H1 (cell line): Measurements from ENCODE around the gene NPBWR2. TPM values are rescaled to one million over a fixed set of nuclear protein-coding genes. Genes with fewer than 3 reads are reported as not detected.

ENCODE experiments used
- CTCF ChIA-PET: fragments of 300-600 bp; sonication (Branson Sonifier 250); formaldehyde crosslinking; loops from one replicate; lab custom pipeline; 2021; ENCODE audit not compliant: partially characterized antibody; lab: Charles Lee
- POLR2A ChIA-PET: fragments of 300-600 bp; sonication (Branson Sonifier 250); formaldehyde crosslinking; loops from one replicate; lab custom pipeline; 2021; ENCODE audit warnings: inconsistent platforms; ENCODE audit not compliant: partially characterized antibody; lab: Charles Lee
- DNase-seq, 2 experiments: peaks; one replicate each; pipeline versions ENCODE4 v3.0.0 to v3.0.0-alpha.2; 2010 to 2022; ENCODE audit warnings: low spot score in 2 of 2, low read depth in 1 of 2, mixed read lengths in 1 of 2
- FAIRE-seq: peaks from 2 replicates; lab custom pipeline; 2011; peaks lifted over from hg19 to GRCh38; lab: Jason Lieb, UNC
- H2AFZ ChIP-seq: 2 replicates; pipeline ENCODE4 v1.8.1; 2012; ENCODE audit warnings: low read length, inconsistent platforms
- H2AK5ac ChIP-seq: 2 replicates; pipeline ENCODE4 v1.6.1; 2013; ENCODE audit warnings: low read depth, low read length
- H2BK120ac ChIP-seq: replicated peaks from 2 replicates; pipeline ENCODE3; 2013; ENCODE audit warnings: low read depth, low read length, inconsistent platforms
- H2BK12ac ChIP-seq: 2 replicates; pipeline ENCODE4 v1.6.1; 2013; ENCODE audit warnings: low read depth, low read length
- H2BK15ac ChIP-seq: 2 replicates; pipeline ENCODE4 v1.6.1; 2013; ENCODE audit warnings: low read length
- H2BK20ac ChIP-seq: 2 replicates; pipeline ENCODE4 v1.6.1; 2013; ENCODE audit warnings: low read length
- H2BK5ac ChIP-seq: 2 replicates; pipeline ENCODE4 v1.6.1; 2013; ENCODE audit warnings: low read depth, low read length
- H3K14ac ChIP-seq: 2 replicates; pipeline ENCODE4 v1.6.1; 2013; ENCODE audit warnings: inconsistent platforms; ENCODE audit not compliant: insufficient read length
- H3K18ac ChIP-seq: 2 replicates; pipeline ENCODE4 v1.6.1; 2013; ENCODE audit warnings: low read length; ENCODE audit errors: extremely low read depth
- H3K23ac ChIP-seq: 2 replicates; pipeline ENCODE4 v1.6.1; 2013; ENCODE audit warnings: inconsistent platforms; ENCODE audit not compliant: insufficient read length
- H3K23me2 ChIP-seq: 2 replicates; pipeline ENCODE4 v1.6.1; 2013; ENCODE audit warnings: low read depth, low read length
- H3K27ac ChIP-seq: 2 replicates; pipeline ENCODE4 v1.6.1; 2011; ENCODE audit warnings: low read depth, low read length, inconsistent platforms
- H3K27me3 ChIP-seq, 4 experiments: replicated peaks in 1 of 4; 1 replicate in 1 of 4; 2 replicates in 3 of 4; pipeline versions ENCODE4 v1.6.1 to v1.8.1; 2011 to 2013; ENCODE audit warnings: low read length in 3 of 4, mild to moderate bottlenecking in 3 of 4, inconsistent platforms in 2 of 4, mixed read lengths in 2 of 4, moderate library complexity in 1 of 4; ENCODE audit not compliant: control insufficient read depth in 3 of 4, insufficient read depth in 3 of 4; ENCODE audit errors: extremely low read depth in 1 of 4
- H3K36me3 ChIP-seq, 4 experiments: 2 replicates each; pipeline versions ENCODE4 v1.6.1 to v1.8.1; 2011 to 2013; ENCODE audit warnings: mild to moderate bottlenecking in 4 of 4, low read length in 3 of 4, moderate library complexity in 2 of 4, control low read depth in 1 of 4, inconsistent platforms in 1 of 4; ENCODE audit not compliant: insufficient read depth in 4 of 4, control insufficient read depth in 2 of 4
- H3K4ac ChIP-seq: replicated peaks from 2 replicates; pipeline ENCODE3; 2013; ENCODE audit warnings: low read length, low read depth, mixed read lengths, inconsistent platforms; ENCODE audit not compliant: insufficient read length
- H3K4me1 ChIP-seq, 4 experiments: replicated peaks in 1 of 4; 1 replicate in 1 of 4; 2 replicates in 3 of 4; pipeline versions ENCODE4 v1.6.1 to v1.8.1; 2011 to 2013; ENCODE audit warnings: low read length in 3 of 4, inconsistent platforms in 2 of 4, mixed read lengths in 1 of 4; ENCODE audit not compliant: insufficient read depth in 4 of 4, control insufficient read depth in 3 of 4
- H3K4me2 ChIP-seq, 2 experiments: 2 replicates each; pipeline versions ENCODE4 v1.6.1 to v1.8.1; 2011 to 2013; ENCODE audit warnings: low read depth in 2 of 2, low read length in 2 of 2, control low read depth in 1 of 2, inconsistent platforms in 1 of 2, mild to moderate bottlenecking in 1 of 2; ENCODE audit not compliant: insufficient read depth in 1 of 2
- H3K4me3 ChIP-seq, 4 experiments: fragments of 200-600, 300-600 bp in 1 of 4; sonication (generic), shearing (Covaris generic), sonication (Bioruptor Twin) in 1 of 4; 2 replicates each; pipeline versions ENCODE4 v1.5.1 to v1.8.1; 2011 to 2016; ENCODE audit warnings: low read length in 4 of 4, low read depth in 3 of 4, control low read depth in 2 of 4, inconsistent platforms in 2 of 4, mild to moderate bottlenecking in 2 of 4, mixed read lengths in 1 of 4, moderate library complexity in 1 of 4; ENCODE audit not compliant: insufficient read depth in 2 of 4; ENCODE audit errors: extremely low read depth in 1 of 4
- H3K56ac ChIP-seq: replicated peaks from 2 replicates; pipeline ENCODE3; 2013; ENCODE audit warnings: low read depth, mild to moderate bottlenecking, mixed read lengths, low read length, inconsistent platforms; ENCODE audit not compliant: insufficient read length
- H3K79me1 ChIP-seq: 2 replicates; pipeline ENCODE4 v1.6.1; 2013; ENCODE audit warnings: low read depth, low read length, control low read depth
- H3K79me2 ChIP-seq, 2 experiments: 2 replicates each; pipeline versions ENCODE4 v1.6.1 to v1.8.1; 2012 to 2013; ENCODE audit warnings: low read length in 2 of 2, mild to moderate bottlenecking in 2 of 2, inconsistent platforms in 1 of 2; ENCODE audit not compliant: insufficient read depth in 2 of 2, control insufficient read depth in 1 of 2
- H3K9ac ChIP-seq, 4 experiments: replicated peaks in 1 of 4; 1 replicate in 1 of 4; 2 replicates in 3 of 4; pipeline versions ENCODE4 v1.6.1 to v1.8.1; 2011 to 2013; ENCODE audit warnings: low read depth in 3 of 4, low read length in 3 of 4, control low read depth in 2 of 4, mild to moderate bottlenecking in 2 of 4, moderate library complexity in 2 of 4, inconsistent platforms in 1 of 4; ENCODE audit errors: extremely low read depth in 1 of 4
- H3K9me3 ChIP-seq, 2 experiments: 2 replicates each; pipeline versions ENCODE4 v1.6.1 to v1.8.1; 2012 to 2013; ENCODE audit warnings: mild to moderate bottlenecking in 2 of 2, moderate library complexity in 2 of 2, control low read depth in 1 of 2, inconsistent platforms in 1 of 2, low read depth in 1 of 2, low read length in 1 of 2, mixed read lengths in 1 of 2; ENCODE audit not compliant: insufficient read depth in 2 of 2
- H4K20me1 ChIP-seq, 2 experiments: replicated peaks in 1 of 2; 2 replicates each; pipeline versions ENCODE3 to v1.8.1; 2011 to 2013; ENCODE audit warnings: inconsistent platforms in 2 of 2, low read length in 2 of 2, mild to moderate bottlenecking in 1 of 2; ENCODE audit not compliant: insufficient read depth in 2 of 2, control insufficient read depth in 1 of 2
- H4K5ac ChIP-seq: 2 replicates; pipeline ENCODE4 v1.6.1; 2013; ENCODE audit warnings: low read length, low read depth, mixed read lengths, inconsistent platforms; ENCODE audit not compliant: insufficient read length
- H4K8ac ChIP-seq: 2 replicates; pipeline ENCODE4 v1.8.0; 2013; ENCODE audit warnings: mild to moderate bottlenecking, moderate library complexity, low read length, inconsistent platforms; ENCODE audit not compliant: insufficient read depth; ENCODE audit errors: extremely low read depth
- H4K91ac ChIP-seq: replicated peaks from 2 replicates; pipeline ENCODE3; 2013; ENCODE audit warnings: low read length, mixed read lengths, inconsistent platforms; ENCODE audit not compliant: insufficient read length
- BACH1 ChIP-seq: IDR thresholded peaks from 2 replicates; pipeline ENCODE4 v1.6.1; 2012; ENCODE audit warnings: low read length, improper control_type of control experiment
- CEBPB ChIP-seq: IDR thresholded peaks from 2 replicates; pipeline ENCODE4 v1.6.1; 2012; ENCODE audit warnings: low read depth, low read length
- GABPA ChIP-seq: IDR thresholded peaks from 2 replicates; pipeline ENCODE4 v1.6.1; 2011; ENCODE audit warnings: mild to moderate bottlenecking, low read length, moderate library complexity, borderline replicate concordance; ENCODE audit not compliant: insufficient read depth
- MAX ChIP-seq: IDR thresholded peaks from 2 replicates; pipeline ENCODE4 v1.6.1; 2012; ENCODE audit warnings: inconsistent platforms
- NANOG ChIP-seq: IDR thresholded peaks from 2 replicates; pipeline ENCODE4 v1.6.1; 2011; ENCODE audit warnings: low read length, low read depth, mild to moderate bottlenecking, inconsistent platforms; ENCODE audit not compliant: insufficient read depth, poor library complexity, severe bottlenecking
- PHF8 ChIP-seq: fragments of 200-600 bp; sonication (generic); conservative IDR thresholded peaks from 2 replicates; pipeline ENCODE4 v1.7.1; 2012; ENCODE audit warnings: low read depth, mild to moderate bottlenecking, inconsistent platforms, low read length, moderate library complexity
- POLR2AphosphoS5 ChIP-seq: IDR thresholded peaks from 2 replicates; pipeline ENCODE4 v1.6.1; 2011; ENCODE audit warnings: low read depth, low read length
- RXRA ChIP-seq: IDR thresholded peaks from 2 replicates; pipeline ENCODE4 v1.6.1; 2011; ENCODE audit warnings: low read depth, mild to moderate bottlenecking, low read length, moderate library complexity; ENCODE audit not compliant: insufficient read depth
- SP4 ChIP-seq: IDR thresholded peaks from 2 replicates; pipeline ENCODE4 v1.6.1; 2012; ENCODE audit warnings: low read length, inconsistent platforms
- SUZ12 ChIP-seq: fragments of 200-600 bp; sonication (generic); IDR thresholded peaks from 2 replicates; pipeline ENCODE4 v1.6.1; 2012; ENCODE audit warnings: mild to moderate bottlenecking, inconsistent platforms, low read length, moderate library complexity, mixed read lengths
- WGBS, 2 experiments: shearing (Covaris generic) in 1 of 2; methylation state at CpG; one replicate each; pipeline versions ENCODE4 v1.1.6 to v1.1.7; 2013 to 2015; ENCODE audit warnings: low lambda C conversion rate in 2 of 2, mixed read lengths in 2 of 2, inconsistent platforms in 1 of 2, low coverage in 1 of 2, missing lambda C conversion rate in 1 of 2; ENCODE audit not compliant: insufficient replicate concordance in 2 of 2, insufficient coverage in 1 of 2, insufficient read length in 1 of 2; ENCODE audit errors: extremely low coverage in 1 of 2, missing lambda C conversion rate in 1 of 2; 5-methylcytosine and 5-hydroxymethylcytosine counted together
- polyA plus RNA-seq, 7 experiments: library from polyadenylated mRNA; depleted of rRNA in 3 of 7; stranded (reverse) in 5 of 7; unstranded in 2 of 7; fragments of >200 nt in 5 of 7; fragments of 200-250 nt in 2 of 7; gene quantifications; 1 replicate in 5 of 7; 2 replicates in 1 of 7; 4 replicates in 1 of 7; pipeline versions ENCODE4 v1.2.1 to v1.2.3, GENCODE V29; 2011 to 2013; ENCODE audit warnings: missing spikeins in 2 of 7, mixed read lengths in 2 of 7
- total RNA-seq: library from RNA; stranded (reverse); fragmentation: NEBNext Ultra II Directional; extraction: Animal tissue kit (Norgen Biotek cat#: 25700); gene quantifications from 2 replicates; pipeline ENCODE4 v1.2.1, GENCODE V29; 2021

The NPBWR2 gene
- total and polyA plus RNA-seq, 2 of the 8 experiments (the other 6 are each of a cell fraction or from before 2014, with no cell fraction given) = not detected

DNA sequence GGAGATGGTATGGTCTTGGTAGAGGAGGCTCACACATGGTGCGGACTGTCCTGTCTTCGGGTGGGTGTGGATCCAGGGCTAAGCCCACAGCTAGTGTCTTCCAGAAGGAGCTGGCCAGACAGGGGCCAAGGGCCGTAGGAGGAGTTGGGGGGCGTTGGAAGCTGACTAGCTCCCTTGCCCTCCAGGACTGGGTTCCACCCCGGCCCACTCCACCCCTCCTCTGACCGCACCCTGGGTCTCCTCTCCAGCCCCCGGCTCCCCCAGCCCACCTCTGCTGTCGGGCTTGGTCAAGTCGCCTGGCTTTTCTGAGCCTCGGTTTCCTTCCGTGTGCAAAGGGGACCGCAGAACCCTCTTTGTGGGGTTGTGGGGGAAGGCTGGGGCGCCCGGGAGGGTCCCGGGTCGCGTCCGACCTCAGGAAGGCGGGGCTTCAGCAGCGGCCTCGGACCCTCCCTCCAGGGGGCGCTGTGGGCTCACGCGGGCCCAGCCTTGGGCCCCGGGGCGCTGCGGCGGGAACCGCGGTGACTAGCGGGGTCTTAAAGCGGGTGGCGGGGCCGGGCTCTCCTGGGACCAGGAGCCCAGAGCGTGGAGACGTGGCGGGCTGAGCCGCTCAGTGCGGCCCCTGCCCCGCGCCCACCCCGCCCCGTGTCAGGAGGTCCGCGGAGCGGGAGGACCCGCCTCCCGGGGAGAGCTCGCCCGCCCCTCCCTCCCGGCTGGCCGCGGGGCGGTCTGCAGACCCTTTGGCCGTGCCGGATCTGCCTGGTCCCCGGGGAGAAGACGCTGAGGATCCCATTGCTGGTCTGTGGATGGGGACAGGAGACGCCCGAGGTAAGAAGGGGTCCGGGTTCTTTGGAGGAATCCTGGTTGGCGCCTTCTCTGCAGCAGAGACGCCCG lies 5.4 kb downstream of the NPBWR2 start:
- Histone ChIP-seq H3K27ac (no peak overlapping the region), H4K20me1 (peaks cover 0 to 3% of the 10 kb centered on the region in 2 experiments)
- TF ChIP-seq PHF8 = no peak
- peak; percentile 69; the same call in 1 of the 2 replicates for TF ChIP-seq GABPA
- no peak for TF ChIP-seq NANOG
- peak; percentile 54; the same call in 1 of the 2 replicates for TF ChIP-seq SP4
- no peak for TF ChIP-seq BACH1
- TF ChIP-seq POLR2AphosphoS5 = no peak
- 0 out of 2 replicates have a peak, but pooled peaks have one; percentile 18 for TF ChIP-seq SUZ12
- no peak for TF ChIP-seq RXRA
- no peak for TF ChIP-seq CEBPB
- peak; percentile 45; the same call in 1 of the 2 replicates for TF ChIP-seq MAX

More for the DNA sequence above, 5.4 kb downstream of the NPBWR2 start:
- Histone ChIP-seq H2BK15ac (no peak overlapping the region), H2AFZ (peak overlapping the region; percentile 91; the same call in 1 of the 2 replicates), H3K9me3 (no peaks in the 10 kb centered on the region), H2BK120ac (no peak overlapping the region), H3K56ac (no peak overlapping the region), H3K23me2 (peaks cover 2% of the 10 kb centered on the region; the same call in 1 of the 2 replicates), H2AK5ac (no peak overlapping the region), H3K4ac (no peak overlapping the region), H3K9ac (0 out of 7 replicates have a peak overlapping the region, but pooled peaks of 1 of the 4 experiments have one; percentile 17), H3K23ac (no peak overlapping the region), H3K27me3 (peaks cover 2 to 26% (median 21%) of the 10 kb centered on the region in 4 experiments), H3K4me3 (peak overlapping the region; percentile 37 to 71 (median 52)), H2BK12ac (no peak overlapping the region), H3K18ac (peak overlapping the region; percentile 78), H3K36me3 (no peaks in the 10 kb centered on the region), H3K79me1 (no peaks in the 10 kb centered on the region; the same call in 1 of the 2 replicates), H4K5ac (peak overlapping the region; percentile 48), H3K4me2 (peak overlapping the region; percentile 48 to 97), H3K4me1 (peaks cover 0 to 8% (median 3%) of the 10 kb centered on the region in 4 experiments; a peak in 3 of 7 replicates), H4K8ac (peak overlapping the region; percentile 91; the same call in 1 of the 2 replicates), H3K79me2 (no peaks in the 10 kb centered on the region), H3K14ac (no peak overlapping the region), H4K91ac (no peak overlapping the region), H2BK5ac (no peak overlapping the region), H2BK20ac (no peak overlapping the region)
- CTCF ChIA-PET = interaction anchor here (0.6 to 5.0 kb wide), 25 partner anchors 8 to 302 kb away, joined by 3 to 41 read pairs (median 4); partner anchors contain the start of genes LKAAEAR1, OPRL1, PRPF6 and RGS19
- peak in 1 of 2 experiments; percentile 94 for DNase-seq
- no peak for FAIRE-seq
- POLR2A ChIA-PET = no interaction called here
- WGBS, 2 experiments = 20% methylated on average over 30 of the region's 64 CpGs; no CpG with 5 or more reads in 1 of the 2 experiments
